Measurements from ENCODE around the gene KCNH1.

- TF ChIP-seq CTCF (conservative IDR thresholded peaks at IDR 0.05; ENCODE audit: low read depth, low read length): no peak
- no peak for TF ChIP-seq MXI1 (IDR thresholded peaks at IDR 0.05; ENCODE audit: borderline replicate concordance, low read depth, low read length)
- no peak for TF ChIP-seq RAD21 (IDR thresholded peaks at IDR 0.05; ENCODE audit: low read length)
Measured at GRCh38 chr1:211099393-211099792, 34.6 kb downstream of the KCNH1 start.
